Trophoblast cell (in vitro differentiated cells and primary cell): Measurements from ENCODE around the gene SDC1.
"Not testable (repeated sequence)": the region's sequence is repeated elsewhere in the genome, so short reads cannot be mapped to it uniquely, and the experiment has no call there.

ENCODE experiments used
- DNase-seq, 2 donors: peaks; one replicate each; pipeline ENCODE4 v3.0.0-alpha.2; 2016
- H2AFZ ChIP-seq: 2 replicates; pipeline ENCODE4 v1.6.1; 2013; ENCODE audit warnings: low read length, moderate library complexity, mild to moderate bottlenecking; ENCODE audit not compliant: insufficient read depth, poor library complexity
- H2AK5ac ChIP-seq: 2 replicates; pipeline ENCODE4 v1.6.1; 2013; ENCODE audit warnings: mild to moderate bottlenecking, low read length
- H2BK120ac ChIP-seq: 2 replicates; pipeline ENCODE4 v1.6.1; 2013; ENCODE audit warnings: low read length, mild to moderate bottlenecking, moderate library complexity; ENCODE audit not compliant: insufficient read depth, poor library complexity
- H2BK12ac ChIP-seq: 2 replicates; pipeline ENCODE4 v1.6.1; 2013; ENCODE audit warnings: mild to moderate bottlenecking, low read length, moderate library complexity
- H2BK5ac ChIP-seq: 2 replicates; pipeline ENCODE4 v1.6.1; 2013; ENCODE audit warnings: low read length, low read depth, moderate library complexity, mild to moderate bottlenecking; ENCODE audit not compliant: poor library complexity
- H3K14ac ChIP-seq: 2 replicates; pipeline ENCODE4 v1.6.1; 2013; ENCODE audit warnings: mild to moderate bottlenecking, low read length
- H3K18ac ChIP-seq: 2 replicates; pipeline ENCODE4 v1.6.1; 2013; ENCODE audit warnings: mild to moderate bottlenecking, low read length
- H3K23ac ChIP-seq: 2 replicates; pipeline ENCODE4 v1.6.1; 2013; ENCODE audit warnings: low read length
- H3K27ac ChIP-seq: 2 replicates; pipeline ENCODE4 v1.5.1; 2013; ENCODE audit warnings: low read depth, mild to moderate bottlenecking, inconsistent platforms, low read length, moderate library complexity
- H3K27me3 ChIP-seq: 2 replicates; pipeline ENCODE4 v1.6.1; 2013; ENCODE audit warnings: inconsistent platforms, mild to moderate bottlenecking, low read length, moderate library complexity; ENCODE audit not compliant: insufficient read depth
- H3K36me3 ChIP-seq, 2 experiments: 1 replicate in 1 of 2; 2 replicates in 1 of 2; pipeline ENCODE4 v1.6.1; 2013; ENCODE audit warnings: low read length in 2 of 2, mild to moderate bottlenecking in 2 of 2, moderate library complexity in 1 of 2; ENCODE audit not compliant: insufficient read depth in 2 of 2, control insufficient read depth in 1 of 2
- H3K4ac ChIP-seq: 2 replicates; pipeline ENCODE4 v1.6.1; 2013; ENCODE audit warnings: low read depth, mild to moderate bottlenecking, low read length, moderate library complexity
- H3K4me1 ChIP-seq, 2 experiments: 1 replicate in 1 of 2; 2 replicates in 1 of 2; pipeline ENCODE4 v1.6.1; 2013; ENCODE audit warnings: low read length in 2 of 2, mild to moderate bottlenecking in 2 of 2, moderate library complexity in 1 of 2; ENCODE audit not compliant: insufficient read depth in 2 of 2, control insufficient read depth in 1 of 2
- H3K4me2 ChIP-seq: 2 replicates; pipeline ENCODE4 v1.6.1; 2013; ENCODE audit warnings: inconsistent platforms, mild to moderate bottlenecking, low read length, moderate library complexity
- H3K4me3 ChIP-seq: 2 replicates; pipeline ENCODE4 v1.5.1; 2013; ENCODE audit warnings: mild to moderate bottlenecking, low read depth, low read length, inconsistent platforms
- H3K79me1 ChIP-seq: one replicate; pipeline ENCODE4 v1.6.1; 2013; ENCODE audit warnings: low read length
- H3K79me2 ChIP-seq: 2 replicates; pipeline ENCODE4 v1.6.1; 2013; ENCODE audit warnings: low read length, mild to moderate bottlenecking; ENCODE audit not compliant: control insufficient read depth, insufficient read depth, poor library complexity
- H3K9ac ChIP-seq: 2 replicates; pipeline ENCODE4 v1.6.1; 2013; ENCODE audit warnings: mild to moderate bottlenecking, low read length
- H3K9me3 ChIP-seq: 2 replicates; pipeline ENCODE4 v1.6.1; 2013; ENCODE audit warnings: low read depth, mild to moderate bottlenecking, control low read depth, inconsistent platforms, low read length; ENCODE audit not compliant: insufficient read depth
- H4K12ac ChIP-seq: 2 replicates; pipeline ENCODE4 v1.6.1; 2013; ENCODE audit warnings: low read depth, mild to moderate bottlenecking, low read length, moderate library complexity
- H4K8ac ChIP-seq: 2 replicates; pipeline ENCODE4 v1.6.1; 2013; ENCODE audit warnings: low read depth, mild to moderate bottlenecking, low read length, moderate library complexity
- H4K91ac ChIP-seq: one replicate; pipeline ENCODE4 v1.6.1; 2013; ENCODE audit warnings: low read depth, mild to moderate bottlenecking, low read length, moderate library complexity
- WGBS: extraction: QIAGEN DNeasy Blood & Tissue Kit; methylation state at CpG from one replicate; pipeline ENCODE4 v1.1.7; 2013; ENCODE audit warnings: missing lambda C conversion rate; ENCODE audit not compliant: insufficient read length, insufficient coverage; ENCODE audit errors: extremely low coverage; 5-methylcytosine and 5-hydroxymethylcytosine counted together

Gene SDC1

GRCh38 chr2:20249170-20249569, 24.2 kb upstream of the SDC1 start:
- Histone ChIP-seq H3K9ac (no peak overlapping the region), H3K9me3 (no peaks in the 10 kb centered on the region), H2BK12ac (no peak overlapping the region), H3K18ac (no peak overlapping the region), H3K27ac (no peak overlapping the region), H4K8ac (no peak overlapping the region), H2AK5ac (no peak overlapping the region), H3K4me1 (no peaks in the 10 kb centered on the region), H2AFZ (no peak overlapping the region), H3K4me2 (no peak overlapping the region), H3K36me3 (peaks cover 19 to 31% of the 10 kb centered on the region in 2 experiments), H4K12ac (no peak overlapping the region), H2BK5ac (no peak overlapping the region), H3K4me3 (no peak overlapping the region), H3K4ac (no peak overlapping the region), H3K14ac (no peak overlapping the region), H4K91ac (no peak overlapping the region), H3K79me2 (no peaks in the 10 kb centered on the region), H2BK120ac (no peak overlapping the region), H3K79me1 (no peaks in the 10 kb centered on the region), H3K27me3 (no peaks in the 10 kb centered on the region), H3K23ac (no peak overlapping the region)
- no peak for DNase-seq
- no CpG with 5 or more reads among the region's 6 CpGs for WGBS

DNA sequence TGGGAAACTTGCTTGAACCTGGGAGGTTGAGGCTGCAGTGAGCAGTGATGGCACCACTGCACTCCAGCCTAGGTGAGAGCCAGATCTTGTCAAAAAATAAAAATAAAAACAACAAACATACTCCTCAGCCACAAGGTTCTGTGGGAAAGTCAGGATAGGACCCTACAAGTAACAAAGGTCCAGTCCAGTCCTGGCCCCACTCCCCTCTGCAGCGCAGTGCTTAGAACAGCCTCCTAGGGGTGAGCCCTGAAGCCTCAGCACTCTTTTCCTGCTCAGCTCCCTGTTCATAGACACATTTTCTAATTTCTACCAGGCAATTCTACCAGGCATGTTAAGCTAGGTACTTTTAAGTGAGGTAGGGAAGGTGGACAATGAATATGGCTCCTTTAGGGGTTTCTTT, 22.2 kb upstream of the SDC1 start:
- no peak for DNase-seq
- no peaks in the 10 kb centered on the region for H3K9me3 ChIP-seq
- no peak overlapping the region for H4K91ac ChIP-seq
- peaks cover under 1% of the 10 kb centered on the region for H3K79me1 ChIP-seq
- no peaks in the 10 kb centered on the region for H3K27me3 ChIP-seq
- H2AK5ac ChIP-seq: no peak overlapping the region
- H4K8ac ChIP-seq: no peak overlapping the region
- no peak overlapping the region for H4K12ac ChIP-seq
- no peak overlapping the region for H3K14ac ChIP-seq
- H3K4me3 ChIP-seq: no peak overlapping the region
- peaks cover 8 to 17% of the 10 kb centered on the region in 2 experiments for H3K36me3 ChIP-seq
- no peaks in the 10 kb centered on the region for H3K79me2 ChIP-seq
- no peak overlapping the region for H3K4ac ChIP-seq
- no peak overlapping the region for H3K23ac ChIP-seq
- H3K4me1 ChIP-seq: peaks cover 4 to 6% of the 10 kb centered on the region in 2 experiments
- H3K9ac ChIP-seq: no peak overlapping the region
- no peak overlapping the region for H2AFZ ChIP-seq
- H2BK12ac ChIP-seq: no peak overlapping the region
- no peak overlapping the region for H3K4me2 ChIP-seq
- H3K18ac ChIP-seq: no peak overlapping the region
- no peak overlapping the region for H2BK5ac ChIP-seq
- no peak overlapping the region for H3K27ac ChIP-seq
- no peak overlapping the region for H2BK120ac ChIP-seq
- WGBS: no CpG with 5 or more reads among the region's 1 CpG

- WGBS: no CpG with 5 or more reads among the region's 5 CpGs
- H4K91ac ChIP-seq: not testable (repeated sequence)
Measured at GRCh38 chr2:20243637-20244036, 18.7 kb upstream of the SDC1 start.

GRCh38 chr2:20242727-20243377, 17.9 kb upstream of the SDC1 start:
- Histone ChIP-seq H2BK12ac (peak overlapping the region; percentile 54), H2BK120ac (peak overlapping the region; percentile 54)

More at GRCh38 chr2:20243637-20244036, 18.7 kb upstream of the SDC1 start:
- peaks cover 8 to 11% of the 10 kb centered on the region in 2 experiments for H3K36me3 ChIP-seq
- not testable (repeated sequence) for H2AK5ac ChIP-seq, H2BK5ac ChIP-seq, H4K12ac ChIP-seq, H3K4me1 ChIP-seq, H4K8ac ChIP-seq, H3K4me2 ChIP-seq, H3K27ac ChIP-seq, H3K27me3 ChIP-seq, H3K9ac ChIP-seq, H3K4ac ChIP-seq, DNase-seq, H3K14ac ChIP-seq, H3K79me1 ChIP-seq, H3K79me2 ChIP-seq, H2AFZ ChIP-seq, H2BK120ac ChIP-seq, H3K23ac ChIP-seq, H3K4me3 ChIP-seq, H3K18ac ChIP-seq, H2BK12ac ChIP-seq, H3K9me3 ChIP-seq

More at GRCh38 chr2:20242727-20243377, 17.9 kb upstream of the SDC1 start:
- Histone ChIP-seq H3K79me1 (peaks cover 3% of the 10 kb centered on the region), H4K12ac (no peak overlapping the region), H2AK5ac (no peak overlapping the region), H3K4ac (no peak overlapping the region), H2AFZ (no peak overlapping the region), H3K4me3 (no peak overlapping the region), H3K27ac (no peak overlapping the region), H3K27me3 (no peaks in the 10 kb centered on the region), H4K91ac (no peak overlapping the region), H3K4me1 (peaks cover 6% of the 10 kb centered on the region in 2 experiments), H3K23ac (no peak overlapping the region), H3K79me2 (no peaks in the 10 kb centered on the region), H3K9ac (no peak overlapping the region), H3K36me3 (peaks cover 8 to 9% of the 10 kb centered on the region in 2 experiments), H3K9me3 (no peaks in the 10 kb centered on the region), H2BK5ac (no peak overlapping the region), H4K8ac (peak overlapping the region; percentile 23), H3K18ac (peak overlapping the region; percentile 33), H3K4me2 (no peak overlapping the region), H3K14ac (peak overlapping the region; percentile 19)
- WGBS: no CpG with 5 or more reads among the region's 9 CpGs
- DNase-seq: peak in 1 of 2 donors; percentile 35
